ENCODE results near the gene RTN1. TPM values are rescaled to one million over a fixed set of nuclear protein-coding genes. Genes with fewer than 3 reads are reported as not detected.

RTN1 gene
- total and polyA plus RNA-seq, 10 of the 15 experiments (the other 5 are each of a cell fraction or from before 2014, with no cell fraction given) = 0.03 to 0.55 (median 0.13) TPM; not detected in 4

- TF ChIP-seq TBL1XR1 (IDR thresholded peaks at IDR 0.05; ENCODE audit: low read depth, low read length) = no peak
- TF ChIP-seq EZH2 (IDR thresholded peaks at IDR 0.05; ENCODE audit: borderline replicate concordance, control insufficient read depth, low read depth, low read length) = no peak
Measured at GRCh38 chr14:59707778-59708561, 162.6 kb downstream of the RTN1 start (continued).

- RAD21 ChIA-PET (ENCODE audit: unreplicated experiment) = no interaction called here
- no peaks in the 10 kb centered on the region for H3K27me3 ChIP-seq (replicated peaks in 1 of 2; ENCODE audit: control insufficient read depth in 2 of 2, insufficient read depth in 2 of 2, low read length in 1 of 2)
- no peak overlapping the region for H3K4me2 ChIP-seq (ENCODE audit: control insufficient read depth, insufficient read depth)
- no peaks in the 10 kb centered on the region for H3K36me3 ChIP-seq (ENCODE audit: control insufficient read depth in 2 of 2, insufficient read depth in 2 of 2, low read length in 1 of 2)
- FAIRE-seq (no peak), DNase-seq (ENCODE audit: low read depth, low spot score) (no peak), ATAC-seq (no peak)
- in situ Hi-C loops (cut with MboI) (no loop called here), intact Hi-C loops (cut with micrococcal nuclease; ENCODE audit: unreplicated experiment) (no loop called here)
- no TSS peak for BruUV-seq (replicated peaks)
- H4K20me1 ChIP-seq (ENCODE audit: control insufficient read depth, insufficient read depth) = no peaks in the 10 kb centered on the region
- H3K79me2 ChIP-seq (ENCODE audit: control insufficient read depth, insufficient read depth, low read length) = no peaks in the 10 kb centered on the region
- POLR2A ChIA-PET = no interaction called here
- CTCF ChIA-PET = interaction anchor here (0.8 kb wide), 1 partner anchor 24 kb away, joined by 3 read pairs; no protein-coding TSS in a partner anchor
- no peak overlapping the region for H3K9ac ChIP-seq (ENCODE audit: control insufficient read depth, insufficient read depth, low read length)
- 27% methylated on average over 4 of the region's 4 CpGs for WGBS (ENCODE audit: insufficient coverage, insufficient replicate concordance, low lambda C conversion rate, missing lambda C conversion rate)
- H3K4me3 ChIP-seq = no peak overlapping the region
- H3K4me1 ChIP-seq (ENCODE audit: control insufficient read depth, insufficient read depth, low read length) = no peaks in the 10 kb centered on the region
- TF ChIP-seq KDM1A (IDR thresholded peaks at IDR 0.05; ENCODE audit: borderline replicate concordance) (no peak), RBBP5 (conservative IDR thresholded peaks at IDR 0.05) (no peak), IRF4 (IDR thresholded peaks at IDR 0.05; ENCODE audit: low read depth, low read length) (no peak), TCF12 (IDR thresholded peaks at IDR 0.05; ENCODE audit: low read depth, low read length) (no peak), ZNF274 (IDR thresholded peaks at IDR 0.05; ENCODE audit: insufficient read depth, insufficient read length) (no peak)
- SMC1A ChIA-PET (ENCODE audit: uncharacterized antibody, unreplicated experiment) = interaction anchor here (1.1 kb wide), 1 partner anchor 199 kb away, joined by 3 read pairs; no protein-coding TSS in a partner anchor
- no peak overlapping the region for H2AFZ ChIP-seq (ENCODE audit: control insufficient read depth, low read depth, low read length)
- no peaks in the 10 kb centered on the region for H3K9me3 ChIP-seq (replicated peaks; ENCODE audit: control insufficient read depth, insufficient read depth, low read length)
- no peak overlapping the region for H3K27ac ChIP-seq (ENCODE audit: control insufficient read depth, insufficient read depth)
Measured at GRCh38 chr14:59705866-59706265, 164.7 kb downstream of the RTN1 start.
